ENCODE measurements around the gene RABGAP1. TPM values are rescaled to one million over a fixed set of nuclear protein-coding genes. Genes with fewer than 3 reads are reported as not detected.

RABGAP1 gene
- total and polyA plus RNA-seq, 4 donors: 3.8 to 25.7 (median 10.5) TPM

GRCh38 chr9:122912964-122913673 is 27.7 kb upstream of the RABGAP1 start, which contains the start of gene ZBTB6:
TSS of gene ZBTB6 (minus strand) at chr9:122913323. CDS start at chr9:122912072, 1,251 bp downstream.
- DNase-seq (ENCODE audit: low spot score): peak; percentile 61
- Histone ChIP-seq H3K9me3 (ENCODE audit: control insufficient read depth in 4 of 4, low read length in 3 of 4) (no peaks in the 10 kb centered on the region), H3K4me3 (ENCODE audit: low read depth in 1 of 3, low read length in 3 of 3) (peak within 1 kb of the TSS; percentile 89 to 99 (median 99)), H3K36me3 (ENCODE audit: control insufficient read depth in 4 of 4, insufficient read depth in 3 of 4, low read depth in 1 of 4, low read length in 3 of 4) (peaks cover 0 to 13% (median 6%) of the 10 kb centered on the region in 4 donors), H3K27ac (ENCODE audit: low read depth in 1 of 2, low read length in 2 of 2) (peak within 1 kb of the TSS; percentile 75 to 79), H3K9ac (ENCODE audit: low read depth in 1 of 2, low read length in 2 of 2) (peak within 1 kb of the TSS; percentile 75 to 85), H3K4me1 (ENCODE audit: control insufficient read depth in 4 of 4, insufficient read depth in 4 of 4, low read length in 3 of 4) (peaks cover 0 to 16% (median 12%) of the 10 kb centered on the region in 4 donors), H3K27me3 (ENCODE audit: control insufficient read depth in 4 of 4, insufficient read depth in 4 of 4, low read length in 3 of 4) (no peaks in the 10 kb centered on the region)
- TF ChIP-seq SP1 (IDR thresholded peaks at IDR 0.05) (peak; percentile 28), RAD21 (IDR thresholded peaks at IDR 0.05) (peak; percentile 20 to 37), RXRA (IDR thresholded peaks at IDR 0.05) (peak; percentile 29 to 58), TAF1 (conservative IDR thresholded peaks at IDR 0.05) (peak; percentile 36), GABPA (IDR thresholded peaks at IDR 0.05 in 1 of 2, conservative IDR thresholded peaks at IDR 0.05 in 1 of 2) (peak; percentile 86 to 98), FOXA2 (IDR thresholded peaks at IDR 0.05) (no peak), EGR1 (IDR thresholded peaks at IDR 0.05; ENCODE audit: low read depth in 2 of 2) (peak; percentile 58 to 76), CTCF (IDR thresholded peaks at IDR 0.05; ENCODE audit: low read depth, low read length, missing input control) (no peak), FOXA1 (IDR thresholded peaks at IDR 0.05) (no peak), HNF4G (IDR thresholded peaks at IDR 0.05) (peak; percentile 17), HNF4A (conservative IDR thresholded peaks at IDR 0.05) (peak; percentile 40 to 85), YY1 (IDR thresholded peaks at IDR 0.05) (peak; percentile 78), JUND (IDR thresholded peaks at IDR 0.05) (peak; percentile 50 to 90), NR2F2 (IDR thresholded peaks at IDR 0.05) (peak; percentile 61)
- TF ChIP-seq, protein P1, sequence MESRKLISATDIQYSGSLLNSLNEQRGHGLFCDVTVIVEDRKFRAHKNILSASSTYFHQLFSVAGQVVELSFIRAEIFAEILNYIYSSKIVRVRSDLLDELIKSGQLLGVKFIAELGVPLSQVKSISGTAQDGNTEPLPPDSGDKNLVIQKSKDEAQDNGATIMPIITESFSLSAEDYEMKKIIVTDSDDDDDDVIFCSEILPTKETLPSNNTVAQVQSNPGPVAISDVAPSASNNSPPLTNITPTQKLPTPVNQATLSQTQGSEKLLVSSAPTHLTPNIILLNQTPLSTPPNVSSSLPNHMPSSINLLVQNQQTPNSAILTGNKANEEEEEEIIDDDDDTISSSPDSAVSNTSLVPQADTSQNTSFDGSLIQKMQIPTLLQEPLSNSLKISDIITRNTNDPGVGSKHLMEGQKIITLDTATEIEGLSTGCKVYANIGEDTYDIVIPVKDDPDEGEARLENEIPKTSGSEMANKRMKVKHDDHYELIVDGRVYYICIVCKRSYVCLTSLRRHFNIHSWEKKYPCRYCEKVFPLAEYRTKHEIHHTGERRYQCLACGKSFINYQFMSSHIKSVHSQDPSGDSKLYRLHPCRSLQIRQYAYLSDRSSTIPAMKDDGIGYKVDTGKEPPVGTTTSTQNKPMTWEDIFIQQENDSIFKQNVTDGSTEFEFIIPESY (IDR thresholded peaks at IDR 0.05): peak; percentile 96
- TF ChIP-seq, protein P2, sequence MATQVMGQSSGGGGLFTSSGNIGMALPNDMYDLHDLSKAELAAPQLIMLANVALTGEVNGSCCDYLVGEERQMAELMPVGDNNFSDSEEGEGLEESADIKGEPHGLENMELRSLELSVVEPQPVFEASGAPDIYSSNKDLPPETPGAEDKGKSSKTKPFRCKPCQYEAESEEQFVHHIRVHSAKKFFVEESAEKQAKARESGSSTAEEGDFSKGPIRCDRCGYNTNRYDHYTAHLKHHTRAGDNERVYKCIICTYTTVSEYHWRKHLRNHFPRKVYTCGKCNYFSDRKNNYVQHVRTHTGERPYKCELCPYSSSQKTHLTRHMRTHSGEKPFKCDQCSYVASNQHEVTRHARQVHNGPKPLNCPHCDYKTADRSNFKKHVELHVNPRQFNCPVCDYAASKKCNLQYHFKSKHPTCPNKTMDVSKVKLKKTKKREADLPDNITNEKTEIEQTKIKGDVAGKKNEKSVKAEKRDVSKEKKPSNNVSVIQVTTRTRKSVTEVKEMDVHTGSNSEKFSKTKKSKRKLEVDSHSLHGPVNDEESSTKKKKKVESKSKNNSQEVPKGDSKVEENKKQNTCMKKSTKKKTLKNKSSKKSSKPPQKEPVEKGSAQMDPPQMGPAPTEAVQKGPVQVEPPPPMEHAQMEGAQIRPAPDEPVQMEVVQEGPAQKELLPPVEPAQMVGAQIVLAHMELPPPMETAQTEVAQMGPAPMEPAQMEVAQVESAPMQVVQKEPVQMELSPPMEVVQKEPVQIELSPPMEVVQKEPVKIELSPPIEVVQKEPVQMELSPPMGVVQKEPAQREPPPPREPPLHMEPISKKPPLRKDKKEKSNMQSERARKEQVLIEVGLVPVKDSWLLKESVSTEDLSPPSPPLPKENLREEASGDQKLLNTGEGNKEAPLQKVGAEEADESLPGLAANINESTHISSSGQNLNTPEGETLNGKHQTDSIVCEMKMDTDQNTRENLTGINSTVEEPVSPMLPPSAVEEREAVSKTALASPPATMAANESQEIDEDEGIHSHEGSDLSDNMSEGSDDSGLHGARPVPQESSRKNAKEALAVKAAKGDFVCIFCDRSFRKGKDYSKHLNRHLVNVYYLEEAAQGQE (IDR thresholded peaks at IDR 0.05): peak; percentile 60
- TF ChIP-seq, protein P3, sequence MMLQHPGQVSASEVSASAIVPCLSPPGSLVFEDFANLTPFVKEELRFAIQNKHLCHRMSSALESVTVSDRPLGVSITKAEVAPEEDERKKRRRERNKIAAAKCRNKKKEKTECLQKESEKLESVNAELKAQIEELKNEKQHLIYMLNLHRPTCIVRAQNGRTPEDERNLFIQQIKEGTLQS (IDR thresholded peaks at IDR 0.05): peak; percentile 61
- TF ChIP-seq, protein P4, sequence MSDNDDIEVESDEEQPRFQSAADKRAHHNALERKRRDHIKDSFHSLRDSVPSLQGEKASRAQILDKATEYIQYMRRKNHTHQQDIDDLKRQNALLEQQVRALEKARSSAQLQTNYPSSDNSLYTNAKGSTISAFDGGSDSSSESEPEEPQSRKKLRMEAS (IDR thresholded peaks at IDR 0.05): peak; percentile 71
- WGBS: 1% methylated on average over 35 of the region's 35 CpGs
